ENCODE measurements around the gene BCL7C. TPM values are rescaled to one million over a fixed set of nuclear protein-coding genes. Genes with fewer than 3 reads are reported as not detected.

BCL7C gene
- total RNA-seq (2016; rRNA removed; fragmentation: Illumina TruSeq; extraction: Trizol) (20.6 and 33.8 TPM in 2 replicates), polyA plus RNA-seq (2011; rRNA removed) (17.3 and 17.7 TPM in 2 replicates), polyA minus RNA-seq (2011; rRNA and poly(A)+ RNA removed; ENCODE audit: low replicate concordance) (4.2 and 4.3 TPM in 2 replicates), Bru-seq, nascent RNA (percentile 47 among the genes with signal in this experiment), BruChase-seq, experiment 1, labeled RNA remaining after a 6-hour chase (percentile 47 among the genes with signal in this experiment), BruChase-seq, experiment 2, labeled RNA remaining after a 2-hour chase (percentile 49 among the genes with signal in this experiment)
- 194 and 197 TPM in 2 replicates for total RNA-seq (2016; cell fraction: cytosol; rRNA removed; fragmentation: Illumina TruSeq; extraction: Trizol; ENCODE audit: low read depth)
- total RNA-seq (2016; cell fraction: insoluble cytoplasmic fraction; rRNA removed; fragmentation: Illumina TruSeq; extraction: Trizol) = 22.9 and 35.1 TPM in 2 replicates
- total RNA-seq (2016; cell fraction: membrane; rRNA removed; fragmentation: Illumina TruSeq; extraction: Trizol) = 119 and 127 TPM in 2 replicates
- 13.0 and 13.8 TPM in 2 replicates for total RNA-seq (2016; cell fraction: nucleus; rRNA removed; fragmentation: Illumina TruSeq; extraction: Trizol)
- 16.6 and 23.0 TPM in 2 replicates for polyA plus RNA-seq (2011; cell fraction: cytosol; rRNA removed)
- 6.8 and 7.6 TPM in 2 replicates for polyA plus RNA-seq (2011; cell fraction: nucleus; rRNA removed)
- polyA plus RNA-seq (2012) = 9.5 and 11.7 TPM in 2 replicates
- 217 TPM in 2 replicates for polyA plus RNA-seq (2016; cell fraction: cytosol; fragmentation: Illumina TruSeq; extraction: Trizol; ENCODE audit: low read depth)
- polyA plus RNA-seq (2016; cell fraction: insoluble cytoplasmic fraction; fragmentation: Illumina TruSeq; extraction: Trizol; ENCODE audit: low read depth) = 24.4 and 25.8 TPM in 2 replicates
- polyA plus RNA-seq (2016; cell fraction: membrane; fragmentation: Illumina TruSeq; extraction: Trizol; ENCODE audit: low read depth) = 119 and 124 TPM in 2 replicates
- polyA plus RNA-seq (2016; cell fraction: nucleus; fragmentation: Illumina TruSeq; extraction: Trizol; ENCODE audit: insufficient read depth, low read depth) = 23.8 and 25.6 TPM in 2 replicates
- 5.2 and 7.2 TPM in 2 replicates for polyA minus RNA-seq (2011; cell fraction: cytosol; rRNA and poly(A)+ RNA removed)
- 3.6 and 3.9 TPM in 2 replicates for polyA minus RNA-seq (2011; cell fraction: nucleus; rRNA and poly(A)+ RNA removed)
- long read RNA-seq, experiment 1, transcript BCL7C-201 (6 exons, 1,740 nt) = major isoform, 11 of 19 reads
- long read RNA-seq, experiment 1, partial matches to known transcripts = 2 of 19 reads
- long read RNA-seq, experiment 1, other reads (novel, unspliced or antisense) = 4 of 19 reads
- long read RNA-seq, experiment 2, transcript BCL7C-201 (6 exons, 1,740 nt) = major isoform, 34 of 70 reads
- long read RNA-seq, experiment 2, transcript BCL7C-203 (6 exons, 1,603 nt) = minor isoform, 5 of 70 reads
- long read RNA-seq, experiment 2, partial matches to known transcripts = 24 of 70 reads
- long read RNA-seq, experiment 2, other reads (novel, unspliced or antisense) = 7 of 70 reads

DNA sequence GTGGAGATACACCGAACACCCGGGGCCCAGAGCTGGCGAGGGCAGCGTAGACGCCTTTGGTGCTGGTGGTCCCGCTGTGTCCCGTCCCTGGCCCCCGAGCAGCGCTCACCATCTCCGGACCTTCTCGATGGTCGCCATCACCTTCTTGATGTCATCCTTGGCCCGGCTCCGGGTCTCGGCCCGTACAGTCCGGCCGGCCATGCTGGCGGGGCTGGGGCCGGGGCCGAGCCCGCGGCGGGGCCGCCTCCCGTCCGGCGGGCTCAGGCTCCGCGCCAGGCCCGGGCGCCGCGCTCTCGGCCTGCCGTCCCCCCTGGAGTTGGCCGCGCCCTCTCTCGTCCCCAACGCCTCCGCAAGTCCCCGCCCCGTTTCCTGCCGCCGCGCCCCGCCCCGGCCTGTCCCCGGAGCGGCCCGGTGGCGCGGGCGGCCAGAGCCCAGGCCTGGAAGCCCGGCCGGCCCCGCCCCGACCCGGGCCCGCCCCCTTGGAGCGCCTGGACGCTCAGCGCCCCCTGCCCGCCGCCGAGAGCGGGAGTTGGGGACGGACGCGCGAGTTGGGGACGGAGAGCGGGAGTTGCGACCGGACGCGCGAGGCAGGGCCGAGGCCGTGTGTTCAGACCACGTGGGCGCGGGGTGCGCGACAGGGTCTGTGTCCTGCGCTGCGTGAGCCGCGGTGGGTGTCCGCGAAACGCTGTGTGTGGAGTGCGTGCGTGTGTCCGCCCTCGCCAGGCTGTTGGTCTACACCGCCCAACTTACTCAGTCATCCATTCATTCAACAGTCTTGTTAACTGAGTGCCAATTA is at the start of gene BCL7C:
BCL7C (minus strand) TSS at position 334 of the 796 bp plus-strand sequence; CDS start at position 201, 133 bp downstream.
- no peaks in the 10 kb centered on the region for H3K27me3 ChIP-seq (ENCODE audit: control insufficient read depth in 1 of 2, insufficient read depth in 2 of 2, low read length in 2 of 2)
- intact Hi-C loops (cut with micrococcal nuclease; ENCODE audit: unreplicated experiment) (loop anchor here (2.0 kb wide), 1 partner anchor 49 kb away; no protein-coding TSS in a partner anchor), in situ Hi-C loops (cut with HindIII; ENCODE audit: extremely low pct_ligation_motif_present, low pct_unique_long_range_greater_than_20kb) (loop anchor here (10.0 kb wide), 1 partner anchor 49 kb away; no protein-coding TSS in a partner anchor)
- H3K4me3 ChIP-seq (replicated peaks in 1 of 3; ENCODE audit: insufficient read depth in 1 of 3, low read depth in 2 of 3, low read length in 3 of 3) = peak within 1 kb of the TSS; percentile 72 to 100 (median 84)
- peaks cover 4 to 5% of the 10 kb centered on the region in 2 experiments; a peak in 4 of 5 replicates for H3K36me3 ChIP-seq (replicated peaks in 1 of 2; ENCODE audit: control insufficient read depth in 1 of 2, insufficient read depth in 2 of 2, low read length in 2 of 2)
- FAIRE-seq (no peak), DNase-seq (ENCODE audit: low spot score) (peak; percentile 90), ATAC-seq (peak; percentile 82)
- peak within 1 kb of the TSS; percentile 97 for H3K4me2 ChIP-seq (ENCODE audit: low read depth, low read length)
- CTCF ChIA-PET (ENCODE audit: low intra/inter-chr PET ratio, low total read pairs) = interaction anchor here (2.0 kb wide), 1 partner anchor 49 kb away, joined by 10 read pairs; no protein-coding TSS in a partner anchor
- peaks cover 56% of the 10 kb centered on the region for H3K4me1 ChIP-seq (ENCODE audit: insufficient read depth, low read length)
- H3K9me3 ChIP-seq (ENCODE audit: low read length) = no peaks in the 10 kb centered on the region
- 9% methylated on average over 32 of the region's 97 CpGs for WGBS (ENCODE audit: low lambda C conversion rate)
- H4K20me1 ChIP-seq (ENCODE audit: insufficient read depth, low read length) = no peaks in the 10 kb centered on the region
- no peak within 1 kb of the TSS for H2AFZ ChIP-seq (ENCODE audit: low read length)
- H3K27ac ChIP-seq (ENCODE audit: extremely low read length, insufficient read depth, low read length) = peak within 1 kb of the TSS; percentile 65
- POLR2A ChIA-PET = interaction anchor here (0.8 to 1.9 kb wide), 4 partner anchors 8 to 146 kb away, joined by 3 to 8 read pairs (median 7); partner anchors contain the start of gene PHKG2
- BruUV-seq (replicated peaks) = TSS peak; percentile 54
- H3K79me2 ChIP-seq (ENCODE audit: insufficient read depth, low read length) = peaks cover 8% of the 10 kb centered on the region
- peak within 1 kb of the TSS; percentile 99 for H3K9ac ChIP-seq (ENCODE audit: insufficient read depth, low read depth, low read length)
- TF ChIP-seq ZNF777 (CRISPR knock-in tag; IDR thresholded peaks at IDR 0.05) (peak; percentile 63; the same call in 1 of the 2 replicates), MLLT10 (CRISPR knock-in tag; IDR thresholded peaks at IDR 0.05) (no peak), ZNF160 (CRISPR knock-in tag; IDR thresholded peaks at IDR 0.05) (peak; percentile 92), NFE2L1 (CRISPR knock-in tag; IDR thresholded peaks at IDR 0.05; ENCODE audit: borderline replicate concordance) (peak; percentile 95), ARID2 (CRISPR knock-in tag; IDR thresholded peaks at IDR 0.05; ENCODE audit: borderline replicate concordance) (peak; percentile 85), FOXP1 (IDR thresholded peaks at IDR 0.05) (no peak), FOXP1 (CRISPR knock-in tag; IDR thresholded peaks at IDR 0.05) (no peak), ZNF589 (CRISPR knock-in tag; conservative IDR thresholded peaks at IDR 0.05) (peak; percentile 94), LCORL (IDR thresholded peaks at IDR 0.05) (no peak), LCORL (CRISPR knock-in tag; IDR thresholded peaks at IDR 0.05) (0 out of 2 replicates have a peak, but pooled peaks have one; percentile 32), CEBPG (CRISPR knock-in tag; IDR thresholded peaks at IDR 0.05) (peak; percentile 42), ZNF629 (CRISPR knock-in tag; conservative IDR thresholded peaks at IDR 0.05) (no peak; the same call in 1 of the 2 replicates), ZNF44 (CRISPR knock-in tag; IDR thresholded peaks at IDR 0.05) (no peak), ZNF740 (CRISPR knock-in tag; IDR thresholded peaks at IDR 0.05) (peak; percentile 66)
- TF ChIP-seq, protein P1, sequence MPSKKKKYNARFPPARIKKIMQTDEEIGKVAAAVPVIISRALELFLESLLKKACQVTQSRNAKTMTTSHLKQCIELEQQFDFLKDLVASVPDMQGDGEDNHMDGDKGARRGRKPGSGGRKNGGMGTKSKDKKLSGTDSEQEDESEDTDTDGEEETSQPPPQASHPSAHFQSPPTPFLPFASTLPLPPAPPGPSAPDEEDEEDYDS (CRISPR knock-in tag; IDR thresholded peaks at IDR 0.05) = peak; percentile 82

Measured in HepG2 (cell line).